Stimulated activated CD8-positive, alpha-beta memory T cell treated with anti-CD3 and anti-CD28 coated beads, Interleukin-4, amount 100 ng/mL, for 4 hours (primary cell): ENCODE data around the gene INCA1.
A peak's percentile ranks its signal among the peaks of the same experiment; 100 is the strongest.

ENCODE experiments used
- DNase-seq, 2 donors: peaks; one replicate each; pipeline ENCODE4 v3.0.0-alpha.2; 2020; ENCODE audit warnings: low read depth in 2 of 2, low spot score in 1 of 2

INCA1 gene

DNA sequence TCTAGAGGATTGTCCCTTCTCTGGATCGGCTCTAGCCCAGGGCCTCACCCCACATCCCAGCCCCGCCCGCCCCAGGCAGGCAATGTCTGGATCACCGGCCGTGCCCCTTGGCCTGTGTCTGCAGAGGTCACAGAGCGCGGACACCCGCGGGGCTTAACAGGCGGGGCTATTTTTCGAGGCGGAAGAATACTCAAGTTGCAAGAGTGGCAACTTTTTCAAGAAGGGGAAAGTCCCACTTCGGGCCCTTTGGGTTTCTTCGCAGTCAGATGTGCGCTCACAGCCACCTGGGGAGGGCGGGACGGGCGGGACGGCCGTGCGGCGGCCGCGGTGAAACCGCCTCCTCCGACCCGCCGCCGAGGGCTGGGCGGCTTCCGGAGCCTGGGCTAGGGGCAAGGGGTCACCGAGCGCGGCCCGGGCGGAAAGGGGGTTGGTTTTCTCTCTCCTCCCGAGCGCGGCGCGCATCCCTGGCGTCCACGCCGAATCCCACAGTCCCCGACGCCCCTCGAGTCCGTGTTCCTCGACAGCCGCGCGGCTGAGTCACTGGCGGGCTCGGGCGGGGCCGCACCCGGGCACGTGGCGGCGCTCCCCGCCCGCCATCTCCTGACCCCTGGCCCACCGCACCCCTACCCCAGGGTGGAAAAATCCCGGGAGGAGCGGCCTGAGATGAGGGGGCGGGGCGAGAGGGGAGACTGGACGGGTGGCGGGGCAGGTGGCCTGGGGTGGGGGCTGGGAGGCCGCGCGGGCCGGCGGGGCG, 47.8 kb downstream of the INCA1 start:
- DNase-seq = peak in 1 of 2 donors; percentile 61

GRCh38 chr17:4948931-4949320, 48.4 kb downstream of the INCA1 start:
- no peak for DNase-seq

GRCh38 chr17:4948166-4948930, 49.0 kb downstream of the INCA1 start, which contains the start of gene PFN1:
PFN1 (minus strand) TSS chr17:4948530; CDS start chr17:4948394, 136 bp downstream.
- peak; percentile 81 to 83 for DNase-seq

DNA sequence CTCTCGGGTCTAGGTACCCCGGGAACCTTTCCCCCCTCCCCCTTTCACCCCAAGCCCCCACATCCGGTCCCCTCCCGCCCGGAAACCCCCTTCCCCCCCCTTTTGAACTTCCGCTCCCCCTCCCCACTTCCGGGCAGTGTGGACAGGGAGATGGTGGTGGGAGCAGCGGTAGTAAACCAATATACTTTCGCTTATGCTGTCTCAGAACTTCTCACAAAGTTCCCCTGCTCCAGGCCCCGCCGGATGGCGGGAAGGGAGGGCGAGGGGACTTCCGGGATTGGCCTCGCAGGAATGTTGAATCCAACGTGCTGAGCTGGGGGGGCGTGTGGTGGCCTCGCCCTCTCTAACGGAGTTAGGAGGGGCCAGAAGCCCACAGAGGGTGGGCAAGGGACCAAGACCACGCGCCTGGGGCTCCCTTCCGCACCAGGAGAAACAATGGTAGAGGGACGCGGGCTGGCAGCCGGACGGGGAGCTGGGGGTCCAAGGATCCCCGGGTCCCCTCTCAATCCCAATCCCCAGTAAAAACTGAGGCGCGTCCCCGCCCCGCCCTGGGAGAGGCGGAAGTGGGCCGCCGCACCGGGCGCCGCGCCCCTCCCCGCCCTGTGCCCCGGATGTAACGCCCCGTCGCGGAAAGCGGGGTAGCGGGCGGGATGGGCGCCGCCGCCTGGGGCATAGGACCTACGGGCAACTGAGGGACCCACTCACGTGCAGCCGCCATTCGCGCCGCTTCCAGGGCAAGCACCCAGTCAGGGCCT, 49.7 kb downstream of the INCA1 start:
- no peak for DNase-seq

DNA sequence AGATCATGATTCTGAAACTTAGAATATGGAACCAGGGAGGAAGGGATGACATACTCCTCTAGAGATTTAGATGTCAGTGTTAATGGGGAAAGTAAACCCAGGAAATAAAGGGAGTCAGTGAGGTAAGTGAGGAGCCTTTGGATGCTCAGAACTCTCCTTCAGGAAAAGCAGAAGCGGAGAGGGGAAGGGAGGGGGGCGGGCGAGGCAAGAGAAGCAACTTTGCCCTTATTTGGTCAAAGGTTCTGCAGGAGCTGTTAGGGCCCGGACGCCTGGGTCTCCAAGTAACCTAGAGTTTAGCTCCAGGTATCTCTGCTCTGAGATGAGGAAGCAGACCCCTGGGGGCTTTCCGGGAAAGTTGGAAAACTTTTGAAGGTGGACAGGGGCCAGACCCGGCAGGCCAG, 50.3 kb downstream of the INCA1 start:
- DNase-seq = no peak

GRCh38 chr17:4946312-4946976, 50.9 kb downstream of the INCA1 start:
- no peak for DNase-seq

- no peak for DNase-seq
Observed at GRCh38 chr17:4945944-4946280, 51.4 kb downstream of the INCA1 start.

- peak; percentile 74 to 77 for DNase-seq
Observed at GRCh38 chr17:4945176-4945943, 52.0 kb downstream of the INCA1 start.

GRCh38 chr17:4944554-4945175, 52.7 kb downstream of the INCA1 start:
- DNase-seq = no peak

DNA sequence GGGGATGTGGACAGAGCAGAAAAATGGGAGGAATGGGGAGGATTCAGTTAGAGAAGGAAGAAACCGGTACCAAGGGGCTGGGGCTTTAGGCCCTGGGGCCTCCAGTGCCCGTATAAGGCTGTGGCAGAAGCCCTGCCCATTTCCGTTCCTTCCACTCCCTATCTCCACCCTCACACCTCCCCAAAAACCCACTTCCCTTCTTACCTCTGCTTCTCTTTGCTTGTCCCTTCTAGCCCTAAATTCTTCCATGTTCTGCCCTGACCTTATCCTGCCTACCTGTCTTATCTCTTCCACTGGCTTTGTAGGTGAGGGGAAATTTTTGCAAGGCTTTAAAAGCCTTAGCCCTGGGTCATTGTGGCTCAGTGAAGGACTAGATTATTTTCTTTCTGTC, 53.2 kb downstream of the INCA1 start:
- no peak for DNase-seq

DNA sequence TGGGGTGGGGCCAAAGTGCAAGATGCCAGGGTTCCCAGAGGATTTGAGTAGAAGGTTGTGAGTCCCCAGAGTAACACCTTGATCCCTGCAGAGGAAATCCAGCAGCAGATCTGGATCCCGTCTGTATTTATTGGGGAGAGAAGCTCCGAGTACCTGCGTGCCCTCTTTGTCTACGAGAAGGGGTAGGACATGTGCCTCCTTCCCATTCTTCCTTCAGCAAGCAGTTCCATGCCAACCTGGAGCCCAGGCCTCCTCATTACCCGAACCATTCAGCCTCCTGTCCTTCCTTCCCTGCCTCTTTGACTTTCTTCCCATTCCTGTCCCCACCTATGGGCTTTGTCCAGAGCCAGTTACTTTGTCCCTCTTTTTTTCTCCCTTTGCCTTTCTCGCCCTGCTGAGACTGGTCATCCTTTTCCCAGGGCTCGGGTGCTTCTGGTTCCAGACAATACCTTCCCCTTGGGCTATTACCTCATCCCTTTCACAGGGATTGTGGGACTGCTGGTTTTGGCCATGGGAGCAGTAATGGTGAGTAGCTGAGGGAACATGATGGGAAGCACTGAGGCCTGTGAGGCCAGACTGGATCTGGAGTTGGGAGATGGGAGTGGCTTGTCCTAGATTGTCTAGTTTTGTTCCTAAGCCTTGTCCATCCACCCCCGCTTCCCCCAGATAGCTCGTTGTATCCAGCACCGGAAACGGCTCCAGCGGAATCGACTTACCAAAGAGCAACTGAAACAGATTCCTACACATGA, 54.4 kb downstream of the INCA1 start:
- no peak for DNase-seq

GRCh38 chr17:4941319-4941610, 56.1 kb downstream of the INCA1 start:
- no peak for DNase-seq

DNA sequence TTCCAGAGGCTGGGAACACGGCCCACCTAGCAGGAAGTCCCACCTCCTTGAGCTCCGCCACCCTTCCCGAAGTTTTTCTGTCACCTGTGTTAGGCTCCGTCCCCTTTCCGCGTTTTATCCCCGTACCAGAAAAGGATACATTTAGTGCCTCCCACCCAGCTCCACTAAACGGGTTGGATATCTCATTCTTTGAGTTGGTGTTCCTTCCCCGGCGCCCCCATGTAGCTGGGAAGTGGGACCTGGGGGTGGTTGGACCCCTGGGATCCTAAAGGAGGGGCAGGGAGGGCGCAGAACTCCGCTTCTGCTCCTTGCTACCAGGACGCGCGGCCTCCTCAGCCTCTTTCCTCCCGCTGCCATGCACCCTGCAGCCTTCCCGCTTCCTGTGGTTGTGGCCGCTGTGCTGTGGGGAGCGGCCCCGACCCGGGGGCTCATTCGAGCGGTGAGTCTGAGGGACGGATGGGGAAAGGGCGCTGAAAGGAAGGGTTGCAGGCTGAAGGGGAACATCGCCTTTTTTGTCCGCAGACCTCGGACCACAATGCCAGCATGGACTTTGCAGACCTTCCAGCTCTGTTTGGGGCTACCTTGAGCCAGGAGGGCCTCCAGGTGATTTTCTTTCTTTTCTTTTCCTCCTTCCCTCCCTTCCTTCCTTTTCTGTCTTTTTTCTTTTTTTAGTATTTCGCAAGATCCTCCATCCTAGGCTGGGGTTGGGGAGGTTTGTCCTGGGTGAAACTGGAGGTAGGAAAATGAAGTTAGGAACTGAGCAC, 56.6 kb downstream of the INCA1 start:
- DNase-seq = no peak

GRCh38 chr17:4939796-4940554, 57.3 kb downstream of the INCA1 start, which contains the start of the genes RNF167 and SLC25A11:
RNF167 (plus strand) TSS chr17:4940268; CDS start chr17:4940910, 642 bp downstream.
SLC25A11 (minus strand) TSS chr17:4940046; CDS start chr17:4939910, 136 bp downstream.
- peak; percentile 79 to 91 for DNase-seq

DNA sequence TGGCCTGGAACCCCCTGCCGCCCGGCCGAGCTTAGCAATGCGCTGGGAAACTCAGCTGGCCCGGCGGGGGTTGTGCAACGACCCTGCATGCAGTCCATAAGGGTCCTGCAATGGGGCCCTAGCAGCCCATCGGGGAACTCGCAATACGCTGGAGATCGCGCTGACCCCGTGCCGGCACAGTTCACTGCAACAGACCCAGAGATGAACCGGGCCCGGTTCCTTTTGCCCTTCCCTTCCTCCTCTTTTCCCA, 57.9 kb downstream of the INCA1 start:
- DNase-seq = no peak

DNA sequence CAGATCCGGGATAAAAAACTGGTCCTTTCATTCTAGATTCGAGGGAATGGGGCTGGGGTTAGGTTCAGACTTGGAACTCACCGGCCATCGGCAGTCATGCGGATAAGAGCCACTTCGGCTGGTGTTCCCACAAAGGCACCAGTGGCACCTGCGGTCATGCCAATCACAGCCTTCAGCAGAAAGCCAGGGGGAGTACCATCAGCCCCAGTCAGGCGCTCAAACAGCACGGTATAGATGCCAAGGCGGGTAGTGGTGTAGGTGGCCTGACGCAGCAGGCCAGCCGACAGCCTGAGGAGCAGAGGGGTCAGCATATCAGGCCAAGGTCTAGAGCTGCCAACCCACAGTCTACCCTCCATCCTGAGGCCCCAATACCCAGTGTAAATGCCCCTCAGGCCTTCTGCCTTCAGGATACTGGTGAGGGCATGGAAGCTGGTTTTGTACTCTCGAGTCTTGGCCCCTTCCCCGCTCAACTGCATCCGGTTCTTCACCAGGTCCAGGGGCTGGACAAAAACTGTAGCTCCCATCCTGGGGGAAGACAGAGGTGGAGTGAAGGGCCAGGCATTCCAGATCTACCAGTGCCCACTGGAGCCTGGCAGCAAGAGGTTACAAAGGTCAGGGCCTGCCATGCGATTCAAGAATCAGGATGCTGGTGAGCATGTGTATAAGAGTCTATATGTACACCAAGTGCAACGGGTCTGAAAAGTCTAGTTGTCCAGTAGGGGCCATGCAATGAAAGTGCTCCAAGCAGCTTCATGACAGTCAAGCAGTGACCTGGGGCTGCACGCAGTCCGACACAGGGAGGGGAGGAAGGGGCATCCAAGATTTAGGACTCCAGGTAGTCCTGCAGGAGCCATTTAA, 58.4 kb downstream of the INCA1 start:
- DNase-seq = no peak
